ENCODE data around the gene RIPK1.
"Not testable (repeated sequence)": the region's sequence is repeated elsewhere in the genome, so short reads cannot be mapped to it uniquely, and the experiment has no call there.

The RIPK1 gene

DNA sequence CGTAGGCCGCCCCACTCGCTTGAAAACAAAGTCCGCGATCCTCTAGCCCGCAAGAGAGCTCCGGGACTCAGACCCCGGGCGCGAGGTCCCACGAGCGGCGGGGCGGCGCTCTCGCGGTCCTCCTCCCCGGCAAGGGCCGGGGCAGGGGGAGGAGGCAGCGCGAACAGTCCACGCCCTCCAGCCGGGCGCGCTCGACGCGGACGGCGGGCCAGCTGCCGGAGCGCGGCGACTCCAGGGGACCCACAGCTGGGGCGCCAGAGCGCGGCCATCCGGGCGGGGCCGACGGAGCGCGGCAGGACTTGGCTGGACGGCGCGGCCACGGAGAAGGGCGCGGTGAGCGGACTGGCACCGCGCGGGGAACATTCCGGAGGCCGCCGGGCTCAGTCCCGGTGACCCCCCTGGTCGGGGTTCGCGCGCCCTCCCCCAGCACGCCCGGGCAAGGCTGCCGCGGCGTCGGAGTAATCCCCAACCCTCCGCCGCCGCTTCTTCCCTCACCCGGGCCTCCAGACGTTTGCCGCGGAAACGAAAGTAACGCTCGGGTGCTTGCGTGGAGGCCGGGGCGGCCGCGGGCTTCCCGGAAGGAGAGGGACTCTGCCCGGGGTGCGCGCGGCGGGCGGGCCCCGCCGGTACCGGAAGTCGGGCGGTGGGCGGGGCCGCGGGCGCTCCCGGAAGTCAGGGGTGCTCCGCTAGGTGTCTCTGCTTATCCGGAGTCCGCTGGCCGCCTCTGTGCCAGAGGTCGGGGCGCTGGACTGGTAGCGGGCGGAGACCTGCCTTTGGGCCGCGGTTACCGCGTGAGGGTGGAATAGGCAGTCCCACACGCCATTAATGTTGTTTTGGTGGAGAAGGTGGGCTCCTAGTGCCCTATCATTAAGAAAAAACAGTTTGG is at the start of gene RIPK1:
Gene RIPK1, plus strand, starts transcription at position 166 of the 886 bp plus-strand sequence. CDS start 8,330 bp downstream, outside the sequence.
- DNase-seq: peak; percentile 92

DNA sequence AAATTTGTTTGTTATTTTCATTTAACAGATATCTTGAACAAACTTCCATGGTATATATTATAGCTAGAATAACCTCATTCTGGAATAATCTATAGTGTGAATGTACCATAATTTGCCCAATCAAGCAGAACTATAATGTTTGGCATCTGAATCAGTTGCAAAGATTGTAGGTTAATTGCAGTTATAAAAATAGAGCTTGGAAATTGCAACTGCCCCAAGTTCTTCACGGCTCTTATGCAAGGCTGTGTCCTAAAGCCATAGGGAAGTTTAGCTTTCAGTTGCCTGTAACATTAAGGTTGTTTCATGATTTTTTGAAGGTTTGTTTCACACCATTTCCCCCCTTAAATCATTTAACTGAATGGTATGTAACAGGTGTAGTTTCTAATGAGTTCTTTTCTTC is 49.2 kb upstream of the RIPK1 start:
- DNase-seq: no peak

DNA sequence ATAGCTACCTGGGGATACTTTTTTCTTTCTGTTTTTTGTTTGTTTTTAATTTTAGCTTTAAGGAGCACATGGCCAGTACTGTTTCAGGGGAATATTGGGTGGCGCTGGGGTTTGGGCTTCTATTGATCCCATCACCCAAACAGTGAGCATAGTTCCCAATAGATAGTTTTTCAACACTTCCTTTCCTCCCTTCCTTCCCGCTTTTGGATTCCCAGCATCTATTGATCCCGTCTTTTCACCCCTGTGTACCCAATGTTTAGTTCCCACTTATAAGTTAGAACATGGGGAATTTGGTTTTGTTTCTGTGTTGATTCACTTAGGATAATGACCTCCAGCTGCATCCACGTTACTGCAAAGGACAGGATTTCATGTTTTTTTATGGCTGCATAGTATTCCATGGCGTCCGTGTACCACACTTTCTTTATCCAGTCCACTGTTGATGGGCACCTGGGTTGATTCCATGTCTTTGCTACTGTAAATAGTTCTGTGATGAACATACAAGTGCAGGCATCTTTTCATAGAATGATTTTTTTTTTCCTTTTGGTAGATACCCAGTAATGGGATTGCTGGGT is 48.5 kb upstream of the RIPK1 start:
- DNase-seq: no peak

DNA sequence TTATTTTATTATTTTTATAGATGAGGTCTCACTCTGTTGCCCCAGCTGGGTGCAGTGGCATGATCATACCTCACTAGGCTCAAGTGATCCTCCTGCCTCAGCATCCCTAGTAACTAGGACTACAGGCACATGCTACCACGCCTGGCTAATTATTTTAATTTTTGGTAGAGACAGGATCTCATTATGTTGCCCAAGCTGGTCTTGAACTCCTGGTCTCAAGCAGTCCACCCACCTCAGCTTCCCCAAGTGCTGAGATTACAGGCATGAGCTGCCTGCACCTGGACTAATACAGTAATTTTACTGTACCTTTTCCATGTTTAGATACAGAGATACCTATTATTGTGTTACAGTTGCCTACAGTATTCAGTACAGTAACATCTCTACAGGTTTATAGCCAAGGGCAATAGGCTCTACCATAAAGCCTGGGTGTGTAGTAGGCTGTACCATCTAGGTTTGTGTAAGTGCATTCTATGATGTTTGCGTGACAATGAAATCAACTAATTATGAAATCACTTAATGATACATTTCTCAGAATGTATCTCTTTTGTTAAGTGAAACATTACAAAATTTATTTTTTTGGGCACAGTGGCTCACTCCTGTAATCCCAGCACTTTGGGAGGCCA is 47.2 kb upstream of the RIPK1 start:
- not testable (repeated sequence) for DNase-seq

DNA sequence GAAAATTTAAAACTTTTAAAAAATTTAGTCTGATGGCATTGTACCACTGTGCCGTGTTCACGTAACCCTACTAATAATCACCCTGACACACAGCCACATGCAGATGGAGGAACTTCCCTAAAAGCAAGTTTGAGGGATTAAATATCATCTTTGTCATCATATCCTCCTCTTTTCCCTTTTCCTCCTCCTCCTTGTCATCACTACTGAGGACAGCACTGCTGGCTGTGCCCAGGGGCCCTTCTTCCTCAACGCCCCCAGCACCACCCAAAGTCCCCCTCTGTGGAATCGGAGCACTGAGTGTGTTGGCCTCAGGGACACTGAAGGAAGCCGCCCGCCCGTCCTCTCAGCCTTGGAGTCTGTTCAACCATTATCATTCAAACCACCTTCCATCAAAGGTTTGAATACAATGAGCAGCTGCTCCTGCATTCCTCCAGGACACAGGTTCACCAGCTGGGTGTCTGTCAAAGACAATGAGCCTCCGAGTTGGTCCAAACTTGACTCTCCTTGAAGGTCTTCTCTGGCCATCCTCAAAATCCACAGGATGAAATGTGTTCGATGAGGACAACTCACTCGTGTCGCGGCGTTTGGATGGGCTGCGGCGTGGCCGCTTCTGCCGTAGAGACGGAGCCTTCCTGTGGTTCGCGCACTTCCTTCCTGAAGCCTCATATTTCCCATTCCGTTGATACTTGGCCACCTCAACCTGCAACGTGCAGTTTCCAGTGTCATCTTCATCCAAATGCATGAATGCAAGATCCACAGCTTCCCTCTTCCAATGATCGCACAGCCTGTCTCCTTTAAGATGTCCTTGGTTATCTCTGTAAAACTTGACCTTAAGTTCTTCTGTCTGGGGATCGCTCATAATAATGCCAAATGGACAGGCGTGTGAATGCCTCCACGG is 45.3 kb upstream of the RIPK1 start:
- DNase-seq: peak; percentile 29

DNA sequence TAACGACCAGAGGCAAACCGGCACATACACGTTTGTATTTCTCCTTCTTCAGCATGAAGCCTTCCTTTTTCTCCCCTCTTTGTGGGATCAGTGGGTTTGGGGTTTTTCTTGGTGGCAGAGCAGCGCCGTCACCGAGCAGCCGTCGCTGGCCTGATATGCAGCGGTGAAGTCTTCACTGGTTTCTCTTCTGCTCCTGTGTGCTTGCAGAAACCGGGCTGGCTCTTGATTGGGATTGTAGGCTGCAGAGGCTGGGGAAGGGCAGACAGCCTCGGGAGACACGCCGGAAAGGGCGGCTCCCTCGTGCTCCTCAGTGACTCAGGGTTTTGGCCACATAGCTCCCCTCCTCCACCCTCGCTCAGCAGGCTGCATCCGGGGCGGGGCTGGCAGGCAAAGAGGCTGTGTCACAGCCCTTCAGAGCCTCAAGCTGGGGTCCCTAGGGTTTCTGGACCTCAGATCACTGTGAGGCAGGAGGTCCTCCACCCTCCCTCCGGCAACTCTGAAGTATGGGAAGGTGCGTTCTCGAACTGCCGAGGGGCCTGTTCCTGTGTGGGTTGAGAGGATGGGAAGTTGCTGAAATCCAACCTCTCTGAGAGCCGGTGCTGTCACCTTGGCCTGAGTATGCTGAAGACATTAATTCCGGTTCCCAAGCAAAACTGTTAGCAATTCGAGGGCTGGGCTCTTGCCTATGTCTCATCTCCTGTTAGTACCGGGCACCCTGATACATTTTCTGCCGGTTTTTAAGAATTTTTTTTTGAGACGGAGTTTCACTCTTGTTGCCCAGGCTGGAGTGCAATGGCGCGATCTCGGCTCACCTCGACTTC is 44.4 kb upstream of the RIPK1 start:
- peak; percentile 91 for DNase-seq

DNA sequence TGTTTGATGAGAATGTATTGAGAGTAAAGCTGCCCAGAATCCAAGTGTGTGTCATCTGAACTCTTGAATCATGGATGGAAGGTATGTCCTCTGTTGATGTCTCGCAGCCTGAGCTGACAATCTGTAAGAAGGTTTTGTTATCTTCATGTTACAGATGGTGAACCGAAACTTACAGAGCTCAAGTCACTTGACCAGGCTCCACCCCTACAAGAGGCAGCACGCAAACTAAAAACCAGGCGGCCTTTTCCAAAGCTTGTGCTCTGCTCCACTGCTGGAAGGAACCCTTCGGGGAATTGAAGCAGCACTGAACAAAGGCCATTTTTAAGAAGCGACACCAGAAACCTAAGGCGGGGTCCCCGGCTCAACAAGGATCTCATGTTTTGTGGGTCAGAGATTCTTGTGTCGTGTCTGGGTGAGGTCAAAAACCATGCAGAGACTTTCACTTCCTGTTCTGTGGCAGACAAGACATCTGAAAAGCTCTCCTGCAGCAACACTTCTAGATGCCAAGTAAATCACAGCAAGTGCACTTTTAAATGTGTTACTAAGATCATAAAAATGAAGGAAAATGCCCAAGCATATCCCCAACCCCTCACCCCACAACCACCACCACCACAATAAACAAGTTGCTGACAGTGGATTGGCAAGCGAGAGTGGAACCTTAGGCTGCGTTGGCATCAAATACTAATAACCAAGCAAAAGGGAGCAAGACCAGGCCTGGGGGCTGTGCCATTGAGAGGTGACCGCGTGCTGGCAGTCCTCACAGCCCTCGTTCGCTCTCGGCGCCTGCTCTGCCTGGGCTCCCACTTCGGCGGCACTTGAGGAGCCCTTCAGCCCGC is 41.3 kb upstream of the RIPK1 start:
- DNase-seq: peak; percentile 3

DNA sequence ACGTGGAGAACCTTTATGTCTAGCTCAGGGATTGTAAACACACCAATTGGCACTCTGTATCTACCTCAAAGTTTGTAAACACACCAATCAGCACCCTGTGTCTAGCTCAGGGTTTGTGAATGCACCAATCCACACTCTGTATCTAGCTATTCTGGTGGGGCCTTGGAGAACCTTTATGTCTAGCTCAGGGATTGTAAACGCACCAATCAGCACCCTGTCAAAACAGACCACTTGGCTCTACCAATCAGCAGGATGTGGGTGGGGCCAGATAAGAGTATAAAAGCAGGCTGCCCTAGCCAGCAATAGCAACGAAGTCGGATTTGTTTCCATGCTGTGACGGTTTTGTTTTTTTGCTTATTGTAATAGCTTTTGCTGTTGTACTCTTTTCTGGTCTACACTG is 40.1 kb upstream of the RIPK1 start:
- DNase-seq: not testable (repeated sequence)

DNA sequence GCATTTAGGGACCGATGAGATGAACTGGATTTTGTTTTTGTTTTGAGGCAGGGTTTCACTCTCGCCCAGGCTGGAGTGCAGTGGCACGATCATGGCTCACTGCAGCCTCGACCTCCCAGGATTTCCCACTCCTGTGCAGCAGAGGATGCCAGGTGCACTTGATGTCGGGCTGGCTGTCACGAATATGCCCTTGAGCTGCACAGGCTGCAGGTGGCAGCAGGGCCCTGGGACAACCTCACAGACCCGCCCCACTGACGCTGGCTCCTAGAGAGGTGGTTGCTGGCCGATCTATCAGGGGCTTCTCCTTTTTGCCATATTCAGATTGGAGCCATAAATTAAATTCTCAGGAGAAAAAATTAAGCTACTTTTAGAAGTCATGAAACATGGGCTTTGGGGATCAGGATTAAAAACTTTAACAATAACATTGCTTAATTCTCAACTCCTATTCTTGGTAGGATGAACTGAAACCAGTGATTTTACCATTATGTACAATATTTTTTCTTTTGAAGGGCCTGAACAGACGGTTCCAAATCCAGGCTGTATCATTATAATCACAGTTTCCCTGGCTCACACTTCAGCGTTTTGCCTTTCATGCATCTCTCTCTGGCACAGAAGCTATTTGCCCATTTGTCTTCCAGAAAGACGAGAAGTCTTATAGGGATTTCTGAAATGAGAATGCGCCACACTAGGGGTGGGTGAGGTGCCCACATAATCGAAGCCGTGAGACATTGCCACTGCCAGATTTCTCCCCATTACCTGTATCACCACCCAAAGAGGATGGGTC is 36.2 kb upstream of the RIPK1 start:
- no peak for DNase-seq

DNA sequence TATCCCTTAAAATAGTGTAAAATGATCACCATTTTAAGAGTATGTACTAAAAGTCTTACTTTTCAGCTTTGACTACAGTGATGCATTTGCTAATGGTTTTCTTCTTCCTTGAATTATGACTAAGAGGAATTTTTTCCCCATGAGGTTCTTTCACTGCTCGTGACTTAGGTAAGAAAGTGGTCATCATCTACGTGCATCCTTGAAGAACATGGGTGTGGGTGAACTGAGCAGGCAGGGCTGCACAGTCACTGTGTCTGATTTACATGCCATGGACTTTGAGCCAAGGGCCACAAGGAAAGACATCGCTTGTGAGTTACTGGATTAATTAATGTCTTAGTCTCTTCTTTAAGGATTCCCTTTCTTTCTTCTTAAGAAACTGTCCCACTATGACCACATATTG is 35.3 kb upstream of the RIPK1 start:
- no peak for DNase-seq

DNA sequence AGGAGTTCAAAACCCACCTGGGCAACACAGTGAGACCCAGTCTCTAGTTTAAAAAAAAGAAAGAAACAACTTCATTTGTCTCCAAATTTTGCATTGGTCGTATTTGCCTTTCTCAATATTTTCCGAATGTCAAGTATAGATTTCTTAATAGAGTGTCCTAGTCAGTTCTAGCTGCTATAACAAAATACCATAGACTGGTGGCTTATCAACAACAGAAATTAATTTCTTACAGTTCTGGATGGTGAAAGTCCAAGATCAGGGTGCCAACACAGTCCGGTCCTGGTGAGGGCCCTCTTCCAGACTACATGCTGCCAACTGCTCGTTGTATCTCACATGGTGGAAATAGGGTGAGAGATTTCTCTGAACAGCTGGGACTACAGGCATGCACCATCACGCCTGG is 34.6 kb upstream of the RIPK1 start:
- DNase-seq: no peak

DNA sequence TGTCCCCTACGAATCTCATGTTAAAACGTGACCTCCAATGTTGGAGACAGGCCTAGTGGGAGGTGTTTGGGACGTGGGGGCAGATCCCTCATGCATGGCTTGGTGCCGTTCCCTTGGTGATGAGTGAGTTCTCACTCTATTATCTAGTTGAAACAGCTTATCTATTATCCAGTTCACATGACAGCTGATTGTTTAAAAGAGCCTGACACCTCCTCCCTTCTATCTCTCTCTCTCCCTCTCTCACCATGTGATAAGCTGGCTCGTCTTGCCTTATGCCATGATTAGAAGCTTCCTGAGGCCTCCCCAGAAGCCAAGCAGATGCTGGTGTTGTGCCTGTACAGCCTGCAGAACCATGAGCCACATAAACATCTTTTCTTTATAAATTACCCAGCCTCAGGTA is 32.9 kb upstream of the RIPK1 start:
- DNase-seq: no peak

DNA sequence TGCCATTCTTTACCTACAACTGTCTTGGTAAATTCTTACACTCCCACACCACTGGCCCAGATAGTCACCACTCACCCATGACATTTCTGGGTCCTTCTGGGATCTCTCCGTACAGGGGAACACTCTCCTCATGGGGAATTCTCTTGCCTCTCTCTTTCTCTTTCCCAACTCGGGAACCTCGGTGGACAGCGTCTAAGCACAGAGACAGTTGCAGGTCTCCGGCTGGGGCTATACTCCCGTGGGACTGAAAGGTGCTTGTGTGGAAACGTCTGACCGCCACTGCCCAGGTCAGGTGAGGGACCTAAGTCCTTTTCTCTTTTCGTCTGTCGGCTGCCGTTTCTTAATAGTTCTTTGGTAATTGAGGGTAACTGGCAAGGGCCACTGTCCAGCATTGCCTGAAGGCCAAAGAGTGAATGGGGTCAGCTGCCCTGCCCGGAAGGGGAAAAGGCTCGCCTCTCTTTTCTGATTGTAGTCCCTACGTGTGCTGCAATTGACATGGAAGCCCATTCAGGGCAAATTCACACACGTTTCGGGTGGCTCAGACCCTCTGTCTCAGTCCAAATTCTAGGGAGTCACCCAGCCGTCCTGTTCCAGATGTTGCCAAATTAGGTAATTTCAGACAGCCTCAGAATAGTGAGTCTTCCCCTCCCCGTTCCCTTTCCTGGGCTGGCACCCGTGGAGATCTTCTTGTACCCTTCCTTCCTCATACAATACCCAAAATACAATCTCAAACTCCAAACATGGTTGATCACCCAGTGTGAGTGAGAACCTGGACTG is 31.2 kb upstream of the RIPK1 start:
- no peak for DNase-seq

DNA sequence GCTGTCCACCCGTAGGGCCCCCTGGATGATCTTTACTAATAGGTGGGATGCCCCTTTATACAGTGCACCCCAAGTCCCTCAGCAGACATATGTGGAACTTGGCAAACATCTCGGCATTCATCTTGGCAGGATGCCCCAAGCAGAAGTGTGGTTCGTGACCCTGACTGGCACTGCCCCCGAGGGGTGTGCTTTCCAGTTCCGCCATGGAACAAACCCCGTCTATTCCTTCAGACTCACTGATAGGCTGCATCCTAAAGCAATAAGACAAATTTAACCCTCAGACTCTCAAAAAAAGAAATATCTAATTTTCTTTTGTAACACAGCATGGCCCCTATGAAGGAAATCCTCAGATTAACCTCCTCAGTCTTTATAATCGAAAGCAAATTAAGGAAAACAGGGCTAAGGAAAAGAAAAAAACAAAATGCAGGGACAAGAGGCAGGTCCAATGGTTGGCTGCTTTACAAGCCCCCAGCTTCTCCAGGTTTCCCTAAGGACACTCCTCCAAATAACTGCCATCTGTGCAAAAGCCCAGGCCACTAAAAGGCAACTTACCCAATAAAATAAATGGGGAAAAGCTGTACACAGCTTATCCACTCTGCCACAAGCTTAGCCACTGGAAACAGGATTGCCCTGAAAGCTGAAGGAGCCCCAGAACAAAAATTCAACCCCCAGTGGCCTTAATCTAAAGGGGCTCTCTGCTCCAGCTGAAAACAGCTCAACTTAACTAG is 30.5 kb upstream of the RIPK1 start:
- no peak for DNase-seq

DNA sequence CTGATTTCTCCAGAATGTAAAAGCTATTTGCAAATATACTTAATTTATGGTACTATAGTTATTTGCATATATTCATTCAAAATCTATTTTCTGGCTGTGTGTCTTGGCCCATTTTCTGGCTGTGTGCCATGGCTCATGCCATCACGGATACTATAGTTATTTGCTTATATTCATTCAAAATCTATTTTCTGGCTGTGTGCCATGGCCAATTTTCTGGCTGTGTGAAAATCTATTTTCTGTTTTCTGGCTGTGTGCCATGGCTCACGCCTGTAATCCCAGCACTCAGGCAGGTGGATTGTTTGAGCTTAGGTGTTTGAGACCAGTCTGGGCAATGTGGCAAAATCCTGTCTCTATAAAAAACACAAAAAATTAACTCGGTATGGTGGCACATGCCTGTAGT is 28.9 kb upstream of the RIPK1 start:
- DNase-seq: no peak

DNA sequence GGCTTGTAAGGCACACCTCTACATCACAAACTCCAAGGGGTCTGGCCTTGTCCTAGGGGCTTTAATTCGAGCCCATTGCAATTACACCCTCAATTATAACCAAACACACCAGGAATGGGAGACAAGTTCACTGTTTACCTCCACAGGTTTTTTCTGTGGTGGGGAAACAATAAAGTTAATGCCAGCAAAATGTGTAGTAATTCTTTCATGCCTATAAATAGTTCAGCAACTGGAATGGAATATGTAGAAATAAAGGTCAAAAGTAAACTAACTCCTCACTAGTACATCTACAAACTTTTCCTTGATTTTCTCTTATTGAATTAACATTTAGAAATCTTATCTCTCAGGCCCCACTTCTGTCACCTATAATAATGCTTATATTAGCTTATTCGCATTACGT is 27.1 kb upstream of the RIPK1 start:
- DNase-seq: no peak

DNA sequence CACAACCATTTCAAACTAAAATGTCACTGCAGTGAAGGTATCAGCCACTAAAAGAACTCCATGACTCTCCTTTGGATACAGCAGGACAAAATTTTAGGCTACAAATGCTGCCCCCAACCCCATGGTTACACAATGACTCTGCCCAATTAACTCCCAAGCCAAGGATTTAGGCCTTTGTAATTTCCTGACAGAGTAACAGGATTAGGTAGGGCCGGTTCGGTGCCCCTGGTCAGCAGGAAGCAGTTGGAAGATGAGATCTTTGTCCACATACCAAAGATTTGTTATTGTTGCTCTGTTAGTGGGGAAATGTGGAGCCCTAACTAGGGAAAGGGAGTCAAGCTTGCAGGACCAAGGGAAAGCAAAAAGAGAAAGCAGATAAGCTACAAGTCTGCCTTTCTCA is 26.7 kb upstream of the RIPK1 start:
- DNase-seq: no peak

DNA sequence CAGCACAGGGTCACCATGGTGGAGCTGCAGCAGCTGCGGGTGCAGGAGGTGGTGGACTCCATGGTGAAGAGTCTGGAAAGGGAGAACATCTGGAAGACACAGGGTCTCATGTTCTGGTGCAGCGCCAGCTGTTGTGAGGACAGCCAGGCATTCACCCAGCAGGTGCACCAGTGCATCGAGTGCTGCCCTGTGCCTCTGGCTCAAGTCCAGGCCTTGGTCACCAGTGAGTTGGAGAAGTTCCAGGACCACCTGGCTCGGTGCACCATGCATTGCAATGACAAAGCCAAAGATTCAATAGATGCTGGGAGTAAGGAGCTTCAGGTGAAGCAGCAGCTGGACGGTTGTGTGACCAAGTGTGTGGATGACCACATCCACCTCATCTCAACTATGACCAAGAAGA is 22.9 kb upstream of the RIPK1 start:
- DNase-seq: no peak

DNA sequence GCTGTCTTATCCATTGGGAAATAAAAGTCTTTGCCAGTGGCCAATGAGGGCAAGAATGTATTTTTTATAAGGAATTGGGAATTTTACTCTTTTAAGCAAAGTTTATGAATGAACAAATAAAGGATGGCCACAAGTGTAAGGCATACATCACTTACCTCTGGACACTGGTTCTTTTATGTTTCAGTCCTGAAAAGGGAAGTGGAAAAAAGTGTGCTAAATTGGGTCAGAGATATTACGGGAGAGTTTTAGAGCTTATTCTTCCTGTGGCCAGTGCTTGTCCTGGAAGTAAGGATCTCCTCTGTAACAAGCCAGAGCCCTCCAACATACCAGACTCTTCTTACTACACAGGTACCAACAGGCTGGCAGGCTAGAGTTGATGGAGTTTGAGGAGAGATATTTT is 22.5 kb upstream of the RIPK1 start:
- DNase-seq: no peak
